AG09309 (cell line): ENCODE data around the gene B4GALNT1.

Source experiments
- DNase-seq: peaks from one replicate; pipeline ENCODE4 v3.0.0-alpha.2; 2010; ENCODE audit warnings: low read depth
- H3K4me3 ChIP-seq: 2 replicates; pipeline ENCODE4 v1.5.1; 2011; ENCODE audit warnings: mild to moderate bottlenecking, low read depth, low read length, moderate library complexity; ENCODE audit not compliant: control insufficient read depth
- CTCF ChIP-seq: IDR thresholded peaks from 2 replicates; pipeline ENCODE4 v1.5.1; 2011; ENCODE audit warnings: mild to moderate bottlenecking, low read depth, low read length, inconsistent platforms; ENCODE audit not compliant: insufficient read depth, control insufficient read depth; ENCODE audit errors: missing control alignments

B4GALNT1 gene

GRCh38 chr12:57582440-57582839 lies 50.6 kb downstream of the B4GALNT1 start:
- no peak for TF ChIP-seq CTCF
- no peak overlapping the region for H3K4me3 ChIP-seq
- no peak for DNase-seq

DNA sequence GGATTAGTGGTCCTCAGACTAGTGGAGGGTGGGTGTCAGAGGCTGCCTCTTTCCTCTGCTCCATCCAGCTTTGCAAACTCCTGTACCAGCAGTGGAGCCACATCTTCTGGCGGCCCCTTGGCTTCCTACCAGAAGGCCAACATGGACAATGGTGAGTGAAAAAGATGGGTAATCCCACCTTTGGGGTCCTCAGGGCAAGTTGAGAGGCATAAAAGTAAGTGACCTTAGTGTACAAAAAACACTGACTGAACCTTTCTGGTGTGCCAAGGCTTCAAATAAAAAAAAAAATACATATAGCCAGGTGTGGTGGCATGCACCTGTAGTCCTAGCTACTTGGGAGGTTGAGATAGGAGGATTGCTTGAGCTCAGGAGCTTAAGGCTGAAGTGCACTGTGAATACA lies 51.2 kb downstream of the B4GALNT1 start:
- TF ChIP-seq CTCF, result no peak
- no peak for DNase-seq
- H3K4me3 ChIP-seq, result no peak overlapping the region

DNA sequence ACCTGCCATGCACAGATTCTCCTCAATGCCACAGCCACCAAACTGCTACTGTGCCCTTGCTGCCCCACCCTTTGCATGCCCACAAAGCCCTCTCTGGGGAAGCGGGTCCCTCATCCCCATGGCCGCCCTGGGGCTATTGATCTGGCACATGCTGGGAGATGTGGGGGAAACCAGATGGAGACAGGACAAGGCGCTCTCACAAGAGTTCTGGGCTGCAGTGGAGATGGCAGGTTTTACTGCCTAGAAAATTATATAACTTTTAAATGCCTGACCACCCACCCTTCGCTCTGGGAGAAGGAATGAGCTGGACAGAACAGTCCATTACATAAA lies 52.6 kb downstream of the B4GALNT1 start:
- H3K4me3 ChIP-seq, result no peak overlapping the region
- TF ChIP-seq CTCF, result no peak
- no peak for DNase-seq

DNA sequence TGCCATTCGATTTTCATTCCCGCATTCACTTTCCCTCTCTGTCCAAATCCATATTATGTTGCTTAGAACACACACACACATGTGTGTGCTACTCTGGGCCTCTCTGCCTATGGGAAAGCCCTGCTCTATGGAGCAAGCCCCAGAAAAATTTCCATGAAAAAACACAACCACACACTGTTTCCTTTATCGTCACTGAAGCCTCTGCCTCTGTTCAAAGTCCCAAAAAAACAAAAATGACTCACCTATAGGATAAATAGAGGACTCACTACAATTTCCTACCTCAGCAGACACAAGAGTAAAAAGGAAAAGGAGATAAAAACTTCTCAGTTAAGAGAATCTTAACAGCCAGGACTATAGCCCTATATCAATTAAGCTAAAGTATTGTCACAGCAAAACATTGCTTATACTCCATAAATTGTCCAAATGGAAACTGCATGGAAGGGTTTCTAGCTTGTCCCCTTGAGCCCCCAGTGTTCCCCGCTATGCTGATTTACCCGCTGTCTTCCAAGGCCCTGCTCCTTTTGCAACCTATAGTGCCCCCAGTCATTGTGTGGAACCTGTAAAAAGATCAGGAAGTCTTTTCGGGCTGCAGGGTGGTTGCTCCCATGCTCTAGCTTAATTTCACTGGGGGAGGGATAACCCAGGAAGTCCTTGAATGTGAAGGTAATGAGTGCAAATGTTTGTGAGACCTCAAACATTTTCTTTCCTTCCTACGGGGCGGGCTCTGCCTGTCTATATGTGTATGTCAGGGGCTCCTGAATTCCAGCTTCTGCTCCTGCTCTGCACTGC lies 53.1 kb downstream of the B4GALNT1 start:
- TF ChIP-seq CTCF, result no peak

DNA sequence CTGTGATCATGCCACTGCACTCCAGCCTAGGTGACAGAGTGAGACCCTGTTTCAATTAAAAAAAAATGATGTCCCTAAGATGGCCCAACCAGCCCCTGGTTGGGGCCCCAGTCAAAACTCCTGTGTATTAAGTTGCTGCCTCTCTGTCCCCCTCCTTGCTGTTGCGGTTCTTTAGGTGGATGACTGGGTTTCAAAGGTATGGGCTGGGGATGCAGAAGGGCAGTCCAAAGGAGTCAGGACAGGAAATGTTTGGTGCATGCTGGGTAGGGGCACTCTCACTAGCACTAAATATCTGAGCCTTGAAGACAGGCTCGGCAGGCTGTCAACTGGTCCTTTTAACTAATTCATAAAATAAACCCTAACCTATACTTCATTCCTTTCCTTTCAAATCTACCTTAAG lies 54.0 kb downstream of the B4GALNT1 start:
- H3K4me3 ChIP-seq, result no peak overlapping the region
- DNase-seq, result no peak
- no peak for TF ChIP-seq CTCF

More for the DNA sequence above, 53.1 kb downstream of the B4GALNT1 start:
- no peak for DNase-seq
- H3K4me3 ChIP-seq, result no peak overlapping the region

- no peak overlapping the region for H3K4me3 ChIP-seq
- DNase-seq, result no peak
- TF ChIP-seq CTCF, result no peak
Measured at GRCh38 chr12:57577981-57578758, 54.8 kb downstream of the B4GALNT1 start.
